ENCODE data around the gene COL13A1. TPM values are rescaled to one million over a fixed set of nuclear protein-coding genes. Genes with fewer than 3 reads are reported as not detected.

Gene COL13A1
- total RNA-seq, 1 donor from 2014 or later, result 10.1 TPM

- DNase-seq, result no peak
Measured at GRCh38 chr10:69791812-69792211, 9.9 kb upstream of the COL13A1 start.

DNA sequence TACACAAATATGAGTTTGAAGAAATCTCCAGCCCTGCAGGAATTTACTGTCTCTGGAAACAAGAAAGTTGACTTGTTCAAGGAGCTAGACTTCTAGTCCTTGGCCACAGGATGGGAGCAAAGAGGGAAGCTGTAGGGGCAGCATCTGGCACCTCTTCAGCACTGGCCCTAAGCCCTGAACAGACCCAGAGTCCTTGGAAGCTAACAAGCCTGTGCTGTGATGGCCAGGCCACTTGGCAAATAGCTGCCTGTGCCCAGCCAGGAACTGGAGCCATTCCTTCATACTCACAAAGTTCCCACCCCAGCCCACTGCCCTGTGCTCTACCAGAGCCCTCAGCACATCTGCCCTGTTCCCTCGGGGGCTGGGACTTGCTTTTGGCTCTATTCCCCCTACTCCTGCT, 9.4 kb upstream of the COL13A1 start:
- DNase-seq, result no peak

- DNase-seq, result no peak
Measured at GRCh38 chr10:69794673-69795072, 7.0 kb upstream of the COL13A1 start.

- DNase-seq, result no peak
Measured at GRCh38 chr10:69795242-69795934, 6.3 kb upstream of the COL13A1 start.

DNA sequence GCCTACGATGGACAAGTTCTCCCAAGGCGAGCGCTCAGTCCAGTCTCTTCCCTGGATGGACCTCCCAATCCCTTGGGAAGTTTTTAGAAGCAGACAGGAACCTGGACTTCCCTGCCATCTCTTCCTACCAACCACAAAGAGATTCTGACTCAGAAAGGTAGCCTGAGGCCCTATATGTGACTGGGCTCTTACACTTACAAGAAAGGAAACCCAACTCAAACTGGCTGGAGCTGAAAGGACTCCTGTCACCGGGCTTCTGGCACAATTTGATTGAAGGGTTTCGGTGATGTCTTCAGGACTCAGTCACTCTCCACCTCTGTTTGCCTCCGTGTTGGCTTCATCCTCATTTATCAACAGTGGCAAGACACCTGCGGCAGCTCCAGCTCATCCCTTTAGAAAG, 3.7 kb upstream of the COL13A1 start:
- no peak for DNase-seq

DNA sequence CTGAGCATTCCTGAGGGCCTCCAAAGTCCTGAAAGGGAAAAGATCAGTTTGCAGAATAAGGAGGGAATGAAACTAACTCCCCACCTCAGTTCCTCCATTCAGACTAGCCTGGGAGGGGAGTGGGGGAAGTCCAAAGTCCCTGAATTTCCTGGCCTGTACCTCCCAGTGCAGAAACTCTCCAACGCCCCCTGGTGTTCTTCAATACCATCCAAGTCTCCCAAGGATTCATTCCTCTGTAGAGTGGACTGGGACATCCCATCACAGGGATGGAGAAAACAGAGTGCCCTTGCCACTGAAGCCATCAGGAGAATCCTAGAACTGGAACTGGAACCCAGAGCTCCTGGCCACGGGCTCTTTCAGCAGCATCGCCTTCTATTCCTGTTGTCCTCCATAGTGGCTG, 1.6 kb upstream of the COL13A1 start:
- DNase-seq, result peak; percentile 13

DNA sequence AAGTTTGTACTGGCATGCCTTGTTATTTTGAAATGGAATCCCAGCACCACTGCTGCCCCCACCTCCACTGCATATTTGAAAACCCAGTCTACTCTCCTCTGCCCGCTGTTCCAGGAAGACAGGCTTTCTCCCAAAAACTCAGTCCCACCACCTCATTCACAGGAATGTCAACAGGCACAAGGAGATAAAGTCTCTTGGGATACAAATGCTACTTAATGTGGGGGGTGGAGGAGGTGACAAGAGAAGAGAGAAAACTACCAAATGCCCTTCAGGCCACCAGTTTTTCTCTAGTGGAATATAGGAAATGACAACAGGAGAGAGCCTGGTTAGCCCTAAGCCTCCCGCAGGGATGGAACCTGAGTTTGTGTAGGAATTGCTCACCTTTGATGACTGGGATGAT, 1.0 kb upstream of the COL13A1 start:
- DNase-seq, result no peak

- DNase-seq, result no peak
Measured at GRCh38 chr10:69801094-69801433, 642 bp upstream of the COL13A1 start.

- DNase-seq, result peak; percentile 21
Measured at GRCh38 chr10:69802424-69803161, 887 bp downstream of the COL13A1 start.

GRCh38 chr10:69803809-69804208, 2.1 kb downstream of the COL13A1 start:
- DNase-seq, result no peak

GRCh38 chr10:69804775-69805174, 3.1 kb downstream of the COL13A1 start:
- DNase-seq, result no peak

DNA sequence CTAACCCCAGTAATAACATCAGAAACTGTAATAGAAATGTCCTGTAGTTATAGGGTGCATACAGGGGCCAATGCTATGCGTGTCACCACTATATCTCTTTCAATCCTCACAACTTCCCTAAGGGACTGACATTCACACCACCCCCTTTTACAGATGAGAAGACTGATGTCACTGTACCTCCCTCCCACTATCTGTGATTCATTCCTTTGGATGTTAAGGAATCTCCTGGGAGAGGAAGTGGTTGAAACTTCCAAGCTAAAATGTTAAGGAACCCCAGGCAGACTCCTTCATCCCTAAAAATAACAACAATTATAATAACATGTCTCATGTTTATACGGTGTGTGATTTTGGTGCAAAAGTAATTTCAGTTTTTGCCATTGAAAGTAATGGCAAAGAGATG, 5.4 kb downstream of the COL13A1 start:
- no peak for DNase-seq

GRCh38 chr10:69807696-69808095, 6.0 kb downstream of the COL13A1 start:
- no peak for DNase-seq

DNA sequence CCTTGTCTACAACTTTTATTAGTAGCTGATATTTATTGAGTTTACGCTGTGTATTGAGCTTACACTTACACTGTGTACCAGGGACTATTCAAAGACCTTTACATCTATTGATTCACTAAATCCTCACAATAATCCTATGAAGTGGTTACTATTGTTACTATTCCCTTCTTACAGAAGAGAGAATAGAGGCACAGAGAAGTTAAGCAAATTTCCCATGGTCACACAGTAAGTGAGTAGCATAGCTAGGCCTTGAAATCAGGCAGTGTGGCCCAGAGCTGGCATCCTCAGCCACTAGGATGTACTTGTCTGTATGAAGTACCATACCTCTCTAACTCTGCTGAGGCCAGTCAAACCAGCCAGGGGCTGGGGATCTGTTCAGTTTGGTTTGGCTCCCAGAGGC, 7.6 kb downstream of the COL13A1 start:
- no peak for DNase-seq

GRCh38 chr10:69810097-69810496, 8.4 kb downstream of the COL13A1 start:
- no peak for DNase-seq

GRCh38 chr10:69810675-69811397, 9.1 kb downstream of the COL13A1 start:
- no peak for DNase-seq

- no peak for DNase-seq
Measured at GRCh38 chr10:69813632-69814031, 11.9 kb downstream of the COL13A1 start.

DNA sequence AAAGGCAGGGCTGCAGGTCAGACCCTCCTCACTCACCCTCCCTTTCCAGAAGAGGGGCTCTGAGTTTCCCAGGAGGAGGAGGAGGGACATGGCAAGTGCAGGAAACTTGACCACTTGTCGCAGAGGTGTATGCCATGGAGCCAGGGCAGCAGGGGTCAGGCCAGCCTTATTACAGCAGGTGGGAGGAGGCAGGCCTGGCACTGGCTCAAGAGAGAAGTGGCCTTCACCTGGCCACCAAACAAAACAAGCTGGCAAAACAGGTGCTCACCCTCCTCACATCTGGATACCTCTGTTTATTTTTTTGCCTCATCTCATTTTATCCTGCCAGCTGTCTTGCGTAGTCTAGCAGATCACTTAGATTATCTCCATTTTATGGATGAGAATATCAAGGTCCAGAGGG, 12.5 kb downstream of the COL13A1 start:
- DNase-seq, result no peak

DNA sequence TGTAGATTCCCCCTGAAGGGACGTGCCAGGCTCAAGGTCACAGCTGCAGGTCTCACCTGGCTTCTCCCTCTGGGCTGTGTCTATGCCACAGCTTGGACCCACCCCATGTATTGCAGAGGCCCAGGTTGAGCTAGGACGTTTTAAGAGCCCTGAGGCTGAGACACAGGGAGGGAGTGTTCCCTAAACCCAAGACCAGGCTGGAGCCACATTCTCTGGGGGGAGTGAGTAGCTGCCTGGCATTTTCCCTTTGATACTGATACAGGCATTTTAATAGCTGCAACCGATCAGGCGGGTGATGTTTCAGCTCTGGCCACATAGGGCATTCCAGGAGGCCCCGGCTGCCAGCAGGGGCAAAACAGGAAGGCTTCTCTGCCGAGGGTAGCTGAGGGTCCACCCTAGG, 13.4 kb downstream of the COL13A1 start:
- DNase-seq, result no peak

DNA sequence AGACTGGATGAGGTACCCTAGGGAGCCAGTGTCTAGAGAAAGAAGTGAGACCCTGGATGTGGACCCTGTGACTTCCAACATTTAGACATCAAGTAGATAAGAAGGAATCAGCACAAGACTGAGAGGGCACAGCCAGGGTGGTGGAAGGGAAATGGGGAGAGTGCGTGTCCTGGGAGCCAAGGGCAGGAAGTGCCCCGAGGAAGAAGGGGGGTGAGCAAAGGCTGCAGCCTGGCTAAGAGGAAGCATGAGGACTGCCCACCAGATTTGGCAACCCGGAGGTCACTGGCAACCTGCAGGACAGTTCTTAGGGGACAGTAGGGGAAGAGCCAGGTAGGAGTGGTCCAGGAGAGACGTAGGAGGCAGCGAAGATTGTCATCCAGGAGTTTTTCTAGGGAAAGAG, 14.8 kb downstream of the COL13A1 start:
- no peak for DNase-seq

DNA sequence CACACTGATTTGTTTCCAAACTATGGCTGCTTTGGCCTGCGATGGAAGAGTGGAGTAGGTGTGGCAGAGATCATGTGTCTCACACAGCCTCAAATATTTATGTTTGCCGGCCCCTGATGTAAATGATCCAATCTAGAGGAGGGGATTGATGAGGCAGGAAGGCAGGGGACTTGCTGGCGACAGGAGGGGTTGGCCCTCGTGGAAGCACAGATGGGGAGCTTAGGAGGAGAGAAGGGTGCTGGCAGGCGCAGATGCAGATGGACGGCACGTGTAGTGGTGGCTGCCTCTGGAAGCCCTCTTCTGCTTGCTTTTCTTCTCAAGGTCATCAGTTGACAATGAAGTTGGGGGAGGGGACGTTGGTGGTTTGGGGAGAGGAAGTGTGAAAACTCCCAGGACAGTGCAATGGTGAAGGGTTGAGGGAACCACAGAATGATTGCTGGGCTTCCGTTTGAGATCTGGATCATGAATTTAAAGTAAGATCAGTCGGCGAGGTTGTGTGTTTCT, 15.4 kb downstream of the COL13A1 start:
- DNase-seq, result peak; percentile 32

GRCh38 chr10:69818676-69819239, 17.1 kb downstream of the COL13A1 start:
- no peak for DNase-seq

Data from skin of body (tissue), 2 donors.